Naive thymus-derived CD4-positive, alpha-beta T cell (primary cell): Measurements from ENCODE around the gene SEMA3F. TPM values are rescaled to one million over a fixed set of nuclear protein-coding genes. Genes with fewer than 3 reads are reported as not detected.
"Not testable (repeated sequence)": the region's sequence is repeated elsewhere in the genome, so short reads cannot be mapped to it uniquely, and the experiment has no call there.

ENCODE experiments used
- ATAC-seq: fragments of 150-1000 bp; cut with Tn5 transposase; 2 replicates; pipeline ENCODE4 v1.10.0; 2021; ENCODE audit warnings: mild to moderate bottlenecking, moderate library complexity
- CTCF ChIA-PET: fragments of 350-600 bp; sonication (Branson Sonifier 250); formaldehyde crosslinking; loops from one replicate; lab custom pipeline; 2021; ENCODE audit warnings: antibody characterized with exemption; lab: Charles Lee
- POLR2A ChIA-PET: fragments of 350-600 bp; sonication (Branson Sonifier 250); formaldehyde crosslinking; loops from one replicate; lab custom pipeline; 2021; ENCODE audit warnings: antibody characterized with exemption, inconsistent platforms; lab: Charles Lee
- DNase-seq, 9 donors: peaks; one replicate each; pipeline versions ENCODE4 v3.0.0 to v3.0.0-alpha.2; 2020 to 2022; ENCODE audit warnings: mixed read lengths in 1 of 9
- H3K27ac ChIP-seq: one replicate; pipeline ENCODE4 v1.7.0; 2013; ENCODE audit warnings: mild to moderate bottlenecking, low read depth, low read length, moderate library complexity
- H3K27me3 ChIP-seq, 2 donors: one replicate each; pipeline ENCODE4 v1.7.0; 2013; ENCODE audit warnings: low read length in 2 of 2, mild to moderate bottlenecking in 2 of 2, moderate library complexity in 2 of 2; ENCODE audit not compliant: control insufficient read depth in 2 of 2, insufficient read depth in 2 of 2
- H3K36me3 ChIP-seq, 3 experiments: 1 replicate in 2 of 3; 2 replicates in 1 of 3; pipeline ENCODE4 v1.7.0; 2013; ENCODE audit warnings: low read length in 3 of 3, mild to moderate bottlenecking in 3 of 3, moderate library complexity in 1 of 3; ENCODE audit not compliant: insufficient read depth in 3 of 3, control insufficient read depth in 2 of 3
- H3K4me1 ChIP-seq, 2 donors: one replicate each; pipeline ENCODE4 v1.7.0; 2013; ENCODE audit warnings: low read length in 2 of 2, mild to moderate bottlenecking in 2 of 2, moderate library complexity in 1 of 2; ENCODE audit not compliant: control insufficient read depth in 2 of 2, insufficient read depth in 2 of 2
- H3K4me3 ChIP-seq: 2 replicates; pipeline ENCODE4 v1.7.0; 2013; ENCODE audit warnings: mild to moderate bottlenecking, low read length
- H3K9me3 ChIP-seq, 3 experiments: 1 replicate in 2 of 3; 2 replicates in 1 of 3; pipeline ENCODE4 v1.7.0; 2013; ENCODE audit warnings: low read length in 3 of 3; ENCODE audit not compliant: control insufficient read depth in 2 of 3
- H3K27ac Mint-ChIP-seq, 9 donors: one replicate each; pipeline ENCODE4 v1.8.0; 2020 to 2022; ENCODE audit warnings: mixed read lengths in 9 of 9, mild to moderate bottlenecking in 8 of 9, moderate library complexity in 5 of 9, inconsistent platforms in 2 of 9
- H3K27me3 Mint-ChIP-seq, 5 donors: one replicate each; pipeline ENCODE4 v1.8.0; 2021 to 2022; ENCODE audit warnings: mixed read lengths in 5 of 5, mild to moderate bottlenecking in 1 of 5
- H3K36me3 Mint-ChIP-seq, 5 donors: one replicate each; pipeline ENCODE4 v1.8.0; 2020 to 2022; ENCODE audit warnings: mixed read lengths in 5 of 5, mild to moderate bottlenecking in 3 of 5, inconsistent platforms in 1 of 5
- H3K4me1 Mint-ChIP-seq, 7 donors: one replicate each; pipeline ENCODE4 v1.8.0; 2020 to 2022; ENCODE audit warnings: mixed read lengths in 7 of 7, mild to moderate bottlenecking in 3 of 7, inconsistent platforms in 1 of 7
- H3K4me3 Mint-ChIP-seq, 10 donors: one replicate each; pipeline ENCODE4 v1.8.0; 2020 to 2022; ENCODE audit warnings: mild to moderate bottlenecking in 10 of 10, mixed read lengths in 10 of 10, moderate library complexity in 6 of 10, inconsistent platforms in 2 of 10
- H3K9me3 Mint-ChIP-seq, 11 donors: one replicate each; pipeline ENCODE4 v1.8.0; 2020 to 2022; ENCODE audit warnings: mixed read lengths in 11 of 11, mild to moderate bottlenecking in 4 of 11, inconsistent platforms in 1 of 11, moderate library complexity in 1 of 11
- intact Hi-C, 2 donors: fragments of 100-400 bp; cut with micrococcal nuclease; formaldehyde crosslinking; loops; one replicate each; pipeline ENCODE4 v1.15.1; 2023
- polyA plus RNA-seq, 2 donors: library from polyadenylated mRNA; unstranded; fragments of 300-500 nt; fragmentation: Illumina TruSeq; gene quantifications; one replicate each; pipeline ENCODE4 v1.2.3, GENCODE V29; 2021
- total RNA-seq, 6 experiments: library from RNA in 5 of 6; stranded (reverse) in 5 of 6; gene quantifications; 1 replicate in 5 of 6; 2 replicates in 1 of 6; pipeline ENCODE4 v1.2.3 and lab custom pipeline; 2021 to 2026

The SEMA3F gene
- total and polyA plus RNA-seq, 7 experiments from 2014 or later = 0.34 to 1.1 (median 0.69) TPM; not detected in 4

DNA sequence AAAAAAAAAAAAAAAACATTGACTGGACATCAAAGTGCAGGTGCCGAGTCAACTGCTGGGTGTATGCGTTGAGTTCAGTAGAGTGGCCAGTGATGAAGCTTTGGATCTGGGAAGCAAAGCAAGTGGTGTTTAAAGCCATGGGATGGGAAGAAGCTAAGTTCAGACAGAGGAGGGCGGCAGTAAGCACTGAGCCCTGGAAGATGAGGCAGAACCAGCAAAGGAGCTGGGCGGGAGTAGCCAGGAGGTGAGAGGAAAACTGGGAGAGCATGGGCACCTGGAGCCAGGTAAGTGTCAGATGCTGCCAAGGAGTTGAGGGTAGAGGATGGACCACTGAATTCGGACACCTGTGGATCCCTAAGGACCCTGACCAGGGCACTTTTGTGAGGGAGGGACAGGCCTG is 69.5 kb downstream of the SEMA3F start:
- Mint-ChIP-seq H3K9me3 (peaks cover 0 to 2% (median 0%) of the 10 kb centered on the region in 11 donors), H3K27me3 (peaks cover 0 to 17% (median 0%) of the 10 kb centered on the region in 5 donors), H3K27ac (peak overlapping the region in 2 of 9 donors; percentile 28 to 56), H3K36me3 (no peaks in the 10 kb centered on the region), H3K4me1 (peaks cover 16 to 36% (median 28%) of the 10 kb centered on the region in 7 donors), H3K4me3 (peak overlapping the region in 6 of 10 donors; percentile 19 to 98 (median 57))
- H3K27me3 ChIP-seq = no peaks in the 10 kb centered on the region
- POLR2A ChIA-PET = interaction anchor here (0.9 to 14.8 kb wide), 3 partner anchors 18 to 36 kb away, joined by 3 to 253 read pairs (median 4); partner anchors contain the start of gene GNAI2
- H3K36me3 ChIP-seq = no peaks in the 10 kb centered on the region
- intact Hi-C loops = loop anchor here (5.0 kb wide), 2 partner anchors 422 to 552 kb away; partner anchors contain the start of genes INKA1 (in 2 of the 2) and APEH (in 1 of the 2)
- H3K4me3 ChIP-seq = no peak overlapping the region
- DNase-seq (no peak), ATAC-seq (no peak)
- peaks cover 9 to 12% of the 10 kb centered on the region in 2 donors for H3K4me1 ChIP-seq
- CTCF ChIA-PET = interaction anchor here (0.8 to 15.3 kb wide), 6 partner anchors 9 to 58 kb away, joined by 3 to 211 read pairs (median 17); partner anchors contain the start of genes GNAI2 and GNAT1
- no peak overlapping the region for H3K27ac ChIP-seq
- H3K9me3 ChIP-seq = no peaks in the 10 kb centered on the region

DNA sequence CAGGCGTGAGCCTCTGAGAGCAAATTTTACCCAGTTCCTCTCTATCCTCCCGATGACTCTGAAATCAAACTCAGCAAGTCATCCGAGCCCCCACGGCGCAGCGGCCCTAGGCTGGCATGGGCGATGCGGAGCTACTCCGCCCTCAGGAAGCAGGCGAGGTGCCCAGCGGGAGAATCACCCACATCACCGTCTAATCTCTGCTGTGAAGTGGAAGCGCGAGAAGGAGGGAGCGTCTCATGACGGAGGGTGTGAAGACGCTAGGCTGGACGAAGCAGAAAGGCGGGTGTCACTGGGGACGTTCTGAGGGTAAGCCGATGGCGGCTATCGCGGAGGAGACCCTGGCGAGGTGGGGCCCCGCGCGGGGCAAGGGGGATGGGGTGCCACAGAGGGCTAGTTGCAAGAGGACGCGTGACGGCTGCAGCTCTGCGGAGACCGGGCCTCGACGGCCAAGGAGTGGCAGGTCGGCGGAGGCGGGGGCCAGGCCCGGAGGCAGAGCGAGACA is 71.8 kb downstream of the SEMA3F start:
- H3K36me3 Mint-ChIP-seq = no peaks in the 10 kb centered on the region
- DNase-seq = peak in 1 of 9 donors; percentile 24

DNA sequence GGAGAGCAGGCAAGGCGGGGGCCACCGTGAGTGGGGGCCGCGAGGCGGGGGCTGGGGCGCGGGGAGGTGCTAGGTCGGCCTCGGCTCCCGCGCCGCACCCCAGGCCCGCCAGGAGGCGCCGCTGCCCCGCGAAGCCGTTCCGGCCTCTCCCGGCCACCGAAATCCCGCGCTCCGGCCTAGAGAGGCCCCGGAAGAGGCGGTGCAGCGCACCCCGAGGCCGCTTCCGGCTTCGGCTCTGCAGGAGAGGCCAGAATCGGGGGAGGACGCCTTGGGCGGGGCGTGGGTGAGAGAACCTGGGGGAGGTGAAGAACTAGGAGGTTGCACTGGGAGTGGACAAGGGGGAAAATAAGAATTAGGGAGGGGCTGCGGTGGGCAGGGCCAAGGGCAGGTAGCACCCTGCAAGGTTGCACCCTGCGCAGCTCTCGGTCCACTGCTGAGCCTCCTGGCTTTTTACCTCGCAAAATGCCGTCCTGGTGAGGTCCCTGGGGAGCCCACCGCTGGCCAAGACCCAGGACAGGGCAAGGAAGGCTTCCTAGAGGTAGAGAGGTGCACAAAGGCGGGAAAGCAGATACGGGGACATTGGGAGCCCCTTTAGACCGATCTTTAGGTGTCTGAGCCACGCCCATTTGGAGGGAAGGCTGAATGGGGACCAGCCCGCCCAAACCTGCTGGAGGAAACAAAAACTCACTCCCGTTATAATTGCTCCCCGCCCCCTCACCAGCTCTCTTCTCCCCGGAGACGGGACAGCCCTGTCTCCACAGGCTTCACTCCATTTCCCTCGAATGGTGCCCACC is 72.5 kb downstream of the SEMA3F start:
- H3K27me3 Mint-ChIP-seq = peaks cover 0 to 17% (median 0%) of the 10 kb centered on the region in 5 donors
- peak; percentile 91 for ATAC-seq
- peak overlapping the region; percentile 86 to 97 (median 93) for H3K27ac Mint-ChIP-seq
- no peaks in the 10 kb centered on the region for H3K36me3 ChIP-seq
- ChIA-PET CTCF (interaction anchor here (0.5 to 15.3 kb wide), 9 partner anchors 10 to 110 kb away, joined by 3 to 211 read pairs (median 10); partner anchors contain the start of genes GNAI2 and GNAT1), POLR2A (interaction anchor here (0.6 to 14.8 kb wide), 5 partner anchors 15 to 340 kb away, joined by 3 to 253 read pairs (median 3); partner anchors contain the start of genes GNAI2, HYAL3, IFRD2 and NAA80)
- H3K9me3 ChIP-seq = no peaks in the 10 kb centered on the region
- peak overlapping the region; percentile 88 for H3K4me3 ChIP-seq
- no peaks in the 10 kb centered on the region for H3K27me3 ChIP-seq
- peak; percentile 86 to 96 (median 91) for DNase-seq
- peaks cover 0 to 2% (median 0%) of the 10 kb centered on the region in 11 donors for H3K9me3 Mint-ChIP-seq
- peaks cover 9 to 12% of the 10 kb centered on the region in 2 donors for H3K4me1 ChIP-seq
- intact Hi-C loops = loop anchor here (1.0 to 5.0 kb wide), 10 partner anchors 8 to 555 kb away; partner anchors contain the start of genes IFRD2 (in 2 of the 2), INKA1 (in 2 of the 2), APEH (in 1 of the 2) and HYAL3 (in 1 of the 2)
- peak overlapping the region; percentile 89 to 98 (median 96) for H3K4me3 Mint-ChIP-seq
- H3K4me1 Mint-ChIP-seq = peaks cover 16 to 36% (median 34%) of the 10 kb centered on the region in 7 donors
- peak overlapping the region; percentile 77 for H3K27ac ChIP-seq
- no peaks in the 10 kb centered on the region for H3K36me3 Mint-ChIP-seq

More for the DNA sequence above, 71.8 kb downstream of the SEMA3F start:
- intact Hi-C loops = loop anchor here (1.0 to 5.0 kb wide), 13 partner anchors 8 to 555 kb away; partner anchors contain the start of genes IFRD2 (in 2 of the 2), INKA1 (in 2 of the 2), APEH (in 1 of the 2) and HYAL3 (in 1 of the 2)
- Mint-ChIP-seq H3K27ac (peak overlapping the region; percentile 86 to 97 (median 92)), H3K9me3 (peaks cover 0 to 2% (median 0%) of the 10 kb centered on the region in 11 donors), H3K4me1 (peaks cover 16 to 36% (median 32%) of the 10 kb centered on the region in 7 donors), H3K4me3 (peak overlapping the region; percentile 89 to 98 (median 95)), H3K27me3 (peaks cover 0 to 17% (median 0%) of the 10 kb centered on the region in 5 donors)
- Histone ChIP-seq H3K27ac (peak overlapping the region; percentile 77), H3K27me3 (no peaks in the 10 kb centered on the region), H3K4me3 (peak overlapping the region; percentile 88), H3K9me3 (no peaks in the 10 kb centered on the region), H3K4me1 (peaks cover 9 to 12% of the 10 kb centered on the region in 2 donors), H3K36me3 (no peaks in the 10 kb centered on the region)
- ATAC-seq = peak; percentile 23
- POLR2A ChIA-PET = interaction anchor here (0.6 to 14.8 kb wide), 5 partner anchors 16 to 340 kb away, joined by 3 to 253 read pairs (median 4); partner anchors contain the start of genes GNAI2, HYAL3 and NAA80
- CTCF ChIA-PET = interaction anchor here (0.6 to 15.3 kb wide), 10 partner anchors 10 to 107 kb away, joined by 3 to 211 read pairs (median 10); partner anchors contain the start of genes GNAI2 and GNAT1

DNA sequence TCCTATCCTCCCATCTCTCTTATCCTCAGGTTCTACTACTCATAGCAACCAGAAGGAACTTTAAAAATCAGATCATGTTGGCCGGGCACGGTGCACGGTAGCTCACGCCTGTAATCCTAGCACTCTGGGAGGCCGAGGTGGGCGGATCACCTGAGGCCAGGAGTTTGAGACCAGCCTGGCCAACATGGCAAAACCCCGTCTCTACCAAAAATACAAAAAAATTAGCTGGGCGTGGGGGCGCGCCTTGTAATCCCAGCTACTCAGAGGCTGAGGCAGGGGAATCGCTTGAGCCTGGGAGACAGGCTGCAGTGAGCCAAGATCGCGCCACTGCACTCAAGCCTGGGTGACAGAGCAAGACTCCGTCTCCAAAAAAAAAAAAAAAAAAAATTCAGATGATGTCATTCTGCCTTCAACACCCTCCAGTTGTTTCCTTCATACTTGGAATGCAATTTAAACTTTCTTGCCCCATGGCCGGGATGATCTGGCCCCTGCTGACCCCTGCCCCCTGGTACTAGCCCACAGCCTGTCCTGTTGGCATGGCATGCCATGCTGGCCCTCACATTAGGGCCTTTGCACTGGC is 73.2 kb downstream of the SEMA3F start:
- not testable (repeated sequence) for H3K36me3 Mint-ChIP-seq, ATAC-seq, H3K9me3 ChIP-seq, H3K36me3 ChIP-seq, H3K9me3 Mint-ChIP-seq, DNase-seq, H3K27me3 ChIP-seq
- Mint-ChIP-seq H3K4me1 (peaks cover 16 to 40% (median 35%) of the 10 kb centered on the region in 7 donors), H3K4me3 (peak overlapping the region; percentile 89 to 98 (median 96)), H3K27ac (peak overlapping the region; percentile 86 to 95 (median 93)), H3K27me3 (peaks cover 0 to 15% (median 0%) of the 10 kb centered on the region in 5 donors)
- Histone ChIP-seq H3K27ac (peak overlapping the region; percentile 77), H3K4me3 (peak overlapping the region; percentile 88), H3K4me1 (peaks cover 9 to 12% of the 10 kb centered on the region in 2 donors)
- ChIA-PET POLR2A (interaction anchor here (0.6 to 14.8 kb wide), 6 partner anchors 15 to 120 kb away, joined by 3 to 253 read pairs (median 4); partner anchors contain the start of genes GNAI2, HYAL3, IFRD2 and NAA80), CTCF (interaction anchor here (0.9 to 15.3 kb wide), 5 partner anchors 9 to 91 kb away, joined by 3 to 211 read pairs (median 31); partner anchors contain the start of genes GNAI2 and GNAT1)
- intact Hi-C loops = loop anchor here (5.0 kb wide), 2 partner anchors 426 to 556 kb away; partner anchors contain the start of genes INKA1 (in 2 of the 2) and APEH (in 1 of the 2)

- DNase-seq = no peak
- Histone ChIP-seq H3K27me3 (no peaks in the 10 kb centered on the region), H3K4me1 (peaks cover 9 to 12% of the 10 kb centered on the region in 2 donors), H3K27ac (no peak overlapping the region), H3K9me3 (no peaks in the 10 kb centered on the region), H3K4me3 (no peak overlapping the region), H3K36me3 (no peaks in the 10 kb centered on the region)
- Mint-ChIP-seq H3K27me3 (peaks cover 0 to 11% (median 0%) of the 10 kb centered on the region in 5 donors), H3K4me1 (peaks cover 16 to 45% (median 38%) of the 10 kb centered on the region in 7 donors), H3K36me3 (no peaks in the 10 kb centered on the region), H3K4me3 (peak overlapping the region in 4 of 10 donors; percentile 21 to 66 (median 32)), H3K9me3 (peaks cover 0 to 2% (median 0%) of the 10 kb centered on the region in 11 donors), H3K27ac (peak overlapping the region in 3 of 9 donors; percentile 5 to 76 (median 38))
- POLR2A ChIA-PET = interaction anchor here (0.6 to 14.8 kb wide), 4 partner anchors 13 to 1769 kb away, joined by 3 to 253 read pairs (median 8); partner anchors contain the start of gene GNAI2
- no peak for ATAC-seq
- CTCF ChIA-PET = interaction anchor here (8.3 to 15.3 kb wide), 2 partner anchors 15 to 36 kb away, joined by 108 to 211 read pairs; partner anchors contain the start of gene GNAT1
- intact Hi-C loops = loop anchor here (5.0 kb wide), 2 partner anchors 427 to 557 kb away; partner anchors contain the start of genes INKA1 (in 2 of the 2) and APEH (in 1 of the 2)
These were observed 74.4 kb downstream of the SEMA3F start for GRCh38 chr3:50229490-50229889.
